SK-N-SH treated with all-trans-retinoic acid at 6 μM for 48 hours (cell line): ENCODE results near the gene PEPD.

Source experiments
- ATAC-seq: fragments of 200-7000 bp; cut with Tn5 transposase; 3 replicates; pipeline ENCODE4 v1.9.1; 2020; ENCODE audit warnings: mild to moderate bottlenecking, moderate library complexity
- ARNTL ChIP-seq: fragments of 450-650 bp; formaldehyde crosslinking; IDR thresholded peaks from 2 replicates; pipeline ENCODE4 v1.5.0; 2020; ENCODE audit warnings: low read depth, mild to moderate bottlenecking, moderate library complexity, borderline replicate concordance
- BACH2 ChIP-seq: fragments of 250-450 bp; sonication (Bioruptor Pico); IDR thresholded peaks from 2 replicates; pipeline ENCODE4 v1.9.0; 2021; ENCODE audit warnings: mild to moderate bottlenecking, borderline replicate concordance
- CSDC2 ChIP-seq: fragments of 250-450 bp; sonication (Bioruptor Pico); IDR thresholded peaks from 2 replicates; pipeline ENCODE4 v1.5.0; 2020; ENCODE audit warnings: mild to moderate bottlenecking, moderate library complexity
- ESRRG ChIP-seq: fragments of 250-450 bp; sonication (Bioruptor Pico); IDR thresholded peaks from 2 replicates; pipeline ENCODE4 v1.6.1; 2021; ENCODE audit warnings: mild to moderate bottlenecking
- GLIS3 ChIP-seq: fragments of 250-450 bp; sonication (Bioruptor Pico); IDR thresholded peaks from 2 replicates; pipeline ENCODE4 v1.5.0; 2020; ENCODE audit warnings: mild to moderate bottlenecking, moderate library complexity
- ISL1 ChIP-seq: fragments of 250-450 bp; sonication (Bioruptor Pico); IDR thresholded peaks from 2 replicates; pipeline ENCODE4 v2.1.2; 2022; ENCODE audit warnings: mild to moderate bottlenecking, moderate library complexity
- OSR1 ChIP-seq: fragments of 250-450 bp; sonication (Bioruptor Pico); IDR thresholded peaks from 2 replicates; pipeline ENCODE4 v1.8.0; 2022; ENCODE audit warnings: moderate library complexity, mild to moderate bottlenecking, inconsistent platforms
- PPARA ChIP-seq: fragments of 250-450 bp; sonication (Bioruptor Pico); IDR thresholded peaks from 2 replicates; pipeline ENCODE4 v1.5.0; 2020; ENCODE audit warnings: mild to moderate bottlenecking, borderline replicate concordance
- RARB ChIP-seq: fragments of 250-450 bp; sonication (Bioruptor Pico); IDR thresholded peaks from 2 replicates; pipeline ENCODE4 v1.8.0; 2021; ENCODE audit warnings: mild to moderate bottlenecking, moderate library complexity
- SNAI2 ChIP-seq: fragments of 250-450 bp; sonication (Bioruptor Pico); IDR thresholded peaks from 2 replicates; pipeline ENCODE4 v1.5.0; 2020; ENCODE audit warnings: mild to moderate bottlenecking, moderate library complexity
- TCF4 ChIP-seq: fragments of 250-450 bp; sonication (Bioruptor Pico); IDR thresholded peaks from 2 replicates; pipeline ENCODE4 v1.8.0; 2021; ENCODE audit warnings: mild to moderate bottlenecking, moderate library complexity, borderline replicate concordance
- TOX ChIP-seq: fragments of 250-450 bp; sonication (Bioruptor Pico); IDR thresholded peaks from 2 replicates; pipeline ENCODE4 v1.8.0; 2021; ENCODE audit warnings: mild to moderate bottlenecking, moderate library complexity, borderline replicate concordance
- ZC3H10 ChIP-seq: fragments of 250-450 bp; sonication (Bioruptor Pico); IDR thresholded peaks from 2 replicates; pipeline ENCODE4 v1.5.1; 2021; ENCODE audit warnings: mild to moderate bottlenecking, moderate library complexity
- ZFP3 ChIP-seq: fragments of 250-450 bp; sonication (Bioruptor Pico); IDR thresholded peaks from 2 replicates; pipeline ENCODE4 v1.5.0; 2020; ENCODE audit warnings: mild to moderate bottlenecking, moderate library complexity
- ZFP30 ChIP-seq: fragments of 450-650 bp; formaldehyde crosslinking; IDR thresholded peaks from 2 replicates; pipeline ENCODE4 v1.5.0; 2022; ENCODE audit warnings: mild to moderate bottlenecking, moderate library complexity
- ZNF565 ChIP-seq: fragments of 450-650 bp; formaldehyde crosslinking; conservative IDR thresholded peaks from 2 replicates; pipeline ENCODE4 v1.5.0; 2020; ENCODE audit warnings: low read depth, mild to moderate bottlenecking, moderate library complexity
- ZNF70 ChIP-seq: fragments of 450-650 bp; formaldehyde crosslinking; IDR thresholded peaks from 2 replicates; pipeline ENCODE4 v1.5.0; 2020; ENCODE audit warnings: mild to moderate bottlenecking, moderate library complexity
- ZNF8 ChIP-seq: fragments of 450-650 bp; formaldehyde crosslinking; IDR thresholded peaks from 2 replicates; pipeline ENCODE4 v1.5.0; 2020; ENCODE audit warnings: mild to moderate bottlenecking, moderate library complexity
- TF ChIP-seq, protein P1 (sequence below): fragments of 250-450 bp; sonication (Bioruptor Pico); IDR thresholded peaks from 2 replicates; pipeline ENCODE4 v1.5.1; 2021; ENCODE audit warnings: mild to moderate bottlenecking, moderate library complexity
- TF ChIP-seq, protein P2 (sequence below): fragments of 250-450 bp; sonication (Bioruptor Pico); IDR thresholded peaks from 2 replicates; pipeline ENCODE4 v1.5.0; 2020; ENCODE audit warnings: mild to moderate bottlenecking, moderate library complexity
- TF ChIP-seq, protein P3 (sequence below): fragments of 250-450 bp; sonication (Bioruptor Pico); IDR thresholded peaks from 2 replicates; pipeline ENCODE4 v1.5.1; 2020; ENCODE audit warnings: low read depth, mild to moderate bottlenecking, moderate library complexity
- TF ChIP-seq, protein P4 (sequence below): fragments of 250-450 bp; sonication (Bioruptor Pico); IDR thresholded peaks from 2 replicates; pipeline ENCODE4 v1.8.0; 2021; ENCODE audit warnings: low read depth, mild to moderate bottlenecking, moderate library complexity, borderline replicate concordance

PEPD gene

DNA sequence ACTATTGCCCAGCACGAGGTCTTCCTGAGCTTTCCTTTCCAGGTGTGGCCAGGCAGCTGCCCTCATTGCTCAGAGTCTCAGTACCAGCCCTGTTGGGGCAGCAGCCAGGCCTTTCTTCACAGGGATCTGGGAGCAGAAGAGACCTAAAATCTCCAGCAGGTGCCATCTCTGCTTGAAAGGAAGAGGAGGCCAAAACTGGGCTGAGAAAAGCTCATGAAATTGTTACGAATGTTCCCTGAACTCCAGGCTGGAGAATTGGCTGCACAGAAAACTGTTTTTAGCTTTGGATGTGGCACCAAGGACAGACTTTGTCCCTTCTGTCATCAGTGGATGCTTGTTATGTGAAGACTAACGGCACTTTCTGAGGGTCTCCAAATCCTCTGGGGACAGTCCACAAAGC is 8.7 kb upstream of the PEPD start:
- ATAC-seq, result no peak
- TF ChIP-seq RARB (no peak), SNAI2 (CRISPR knock-in tag) (no peak), ZFP30 (CRISPR knock-in tag) (no peak), ARNTL (CRISPR knock-in tag) (no peak), ZC3H10 (CRISPR knock-in tag) (no peak), OSR1 (CRISPR knock-in tag) (no peak), ZNF70 (no peak), ZFP3 (CRISPR knock-in tag) (no peak), PPARA (CRISPR knock-in tag) (no peak), ZNF565 (CRISPR knock-in tag) (no peak), TCF4 (CRISPR knock-in tag) (no peak), ISL1 (CRISPR knock-in tag) (no peak)
- TF ChIP-seq, protein P1, sequence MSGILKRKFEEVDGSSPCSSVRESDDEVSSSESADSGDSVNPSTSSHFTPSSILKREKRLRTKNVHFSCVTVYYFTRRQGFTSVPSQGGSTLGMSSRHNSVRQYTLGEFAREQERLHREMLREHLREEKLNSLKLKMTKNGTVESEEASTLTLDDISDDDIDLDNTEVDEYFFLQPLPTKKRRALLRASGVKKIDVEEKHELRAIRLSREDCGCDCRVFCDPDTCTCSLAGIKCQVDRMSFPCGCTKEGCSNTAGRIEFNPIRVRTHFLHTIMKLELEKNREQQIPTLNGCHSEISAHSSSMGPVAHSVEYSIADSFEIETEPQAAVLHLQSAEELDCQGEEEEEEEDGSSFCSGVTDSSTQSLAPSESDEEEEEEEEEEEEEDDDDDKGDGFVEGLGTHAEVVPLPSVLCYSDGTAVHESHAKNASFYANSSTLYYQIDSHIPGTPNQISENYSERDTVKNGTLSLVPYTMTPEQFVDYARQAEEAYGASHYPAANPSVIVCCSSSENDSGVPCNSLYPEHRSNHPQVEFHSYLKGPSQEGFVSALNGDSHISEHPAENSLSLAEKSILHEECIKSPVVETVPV (CRISPR knock-in tag), result no peak
- TF ChIP-seq, protein P2, sequence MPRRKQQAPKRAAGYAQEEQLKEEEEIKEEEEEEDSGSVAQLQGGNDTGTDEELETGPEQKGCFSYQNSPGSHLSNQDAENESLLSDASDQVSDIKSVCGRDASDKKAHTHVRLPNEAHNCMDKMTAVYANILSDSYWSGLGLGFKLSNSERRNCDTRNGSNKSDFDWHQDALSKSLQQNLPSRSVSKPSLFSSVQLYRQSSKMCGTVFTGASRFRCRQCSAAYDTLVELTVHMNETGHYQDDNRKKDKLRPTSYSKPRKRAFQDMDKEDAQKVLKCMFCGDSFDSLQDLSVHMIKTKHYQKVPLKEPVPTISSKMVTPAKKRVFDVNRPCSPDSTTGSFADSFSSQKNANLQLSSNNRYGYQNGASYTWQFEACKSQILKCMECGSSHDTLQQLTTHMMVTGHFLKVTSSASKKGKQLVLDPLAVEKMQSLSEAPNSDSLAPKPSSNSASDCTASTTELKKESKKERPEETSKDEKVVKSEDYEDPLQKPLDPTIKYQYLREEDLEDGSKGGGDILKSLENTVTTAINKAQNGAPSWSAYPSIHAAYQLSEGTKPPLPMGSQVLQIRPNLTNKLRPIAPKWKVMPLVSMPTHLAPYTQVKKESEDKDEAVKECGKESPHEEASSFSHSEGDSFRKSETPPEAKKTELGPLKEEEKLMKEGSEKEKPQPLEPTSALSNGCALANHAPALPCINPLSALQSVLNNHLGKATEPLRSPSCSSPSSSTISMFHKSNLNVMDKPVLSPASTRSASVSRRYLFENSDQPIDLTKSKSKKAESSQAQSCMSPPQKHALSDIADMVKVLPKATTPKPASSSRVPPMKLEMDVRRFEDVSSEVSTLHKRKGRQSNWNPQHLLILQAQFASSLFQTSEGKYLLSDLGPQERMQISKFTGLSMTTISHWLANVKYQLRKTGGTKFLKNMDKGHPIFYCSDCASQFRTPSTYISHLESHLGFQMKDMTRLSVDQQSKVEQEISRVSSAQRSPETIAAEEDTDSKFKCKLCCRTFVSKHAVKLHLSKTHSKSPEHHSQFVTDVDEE (CRISPR knock-in tag), result no peak
- TF ChIP-seq, protein P3, sequence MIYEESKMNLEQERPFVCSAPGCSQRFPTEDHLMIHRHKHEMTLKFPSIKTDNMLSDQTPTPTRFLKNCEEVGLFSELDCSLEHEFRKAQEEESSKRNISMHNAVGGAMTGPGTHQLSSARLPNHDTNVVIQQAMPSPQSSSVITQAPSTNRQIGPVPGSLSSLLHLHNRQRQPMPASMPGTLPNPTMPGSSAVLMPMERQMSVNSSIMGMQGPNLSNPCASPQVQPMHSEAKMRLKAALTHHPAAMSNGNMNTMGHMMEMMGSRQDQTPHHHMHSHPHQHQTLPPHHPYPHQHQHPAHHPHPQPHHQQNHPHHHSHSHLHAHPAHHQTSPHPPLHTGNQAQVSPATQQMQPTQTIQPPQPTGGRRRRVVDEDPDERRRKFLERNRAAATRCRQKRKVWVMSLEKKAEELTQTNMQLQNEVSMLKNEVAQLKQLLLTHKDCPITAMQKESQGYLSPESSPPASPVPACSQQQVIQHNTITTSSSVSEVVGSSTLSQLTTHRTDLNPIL (CRISPR knock-in tag), result no peak
- TF ChIP-seq, protein P4, sequence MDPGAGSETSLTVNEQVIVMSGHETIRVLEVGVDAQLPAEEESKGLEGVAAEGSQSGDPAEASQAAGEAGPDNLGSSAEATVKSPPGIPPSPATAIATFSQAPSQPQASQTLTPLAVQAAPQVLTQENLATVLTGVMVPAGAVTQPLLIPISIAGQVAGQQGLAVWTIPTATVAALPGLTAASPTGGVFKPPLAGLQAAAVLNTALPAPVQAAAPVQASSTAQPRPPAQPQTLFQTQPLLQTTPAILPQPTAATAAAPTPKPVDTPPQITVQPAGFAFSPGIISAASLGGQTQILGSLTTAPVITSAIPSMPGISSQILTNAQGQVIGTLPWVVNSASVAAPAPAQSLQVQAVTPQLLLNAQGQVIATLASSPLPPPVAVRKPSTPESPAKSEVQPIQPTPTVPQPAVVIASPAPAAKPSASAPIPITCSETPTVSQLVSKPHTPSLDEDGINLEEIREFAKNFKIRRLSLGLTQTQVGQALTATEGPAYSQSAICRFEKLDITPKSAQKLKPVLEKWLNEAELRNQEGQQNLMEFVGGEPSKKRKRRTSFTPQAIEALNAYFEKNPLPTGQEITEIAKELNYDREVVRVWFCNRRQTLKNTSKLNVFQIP (CRISPR knock-in tag), result no peak

DNA sequence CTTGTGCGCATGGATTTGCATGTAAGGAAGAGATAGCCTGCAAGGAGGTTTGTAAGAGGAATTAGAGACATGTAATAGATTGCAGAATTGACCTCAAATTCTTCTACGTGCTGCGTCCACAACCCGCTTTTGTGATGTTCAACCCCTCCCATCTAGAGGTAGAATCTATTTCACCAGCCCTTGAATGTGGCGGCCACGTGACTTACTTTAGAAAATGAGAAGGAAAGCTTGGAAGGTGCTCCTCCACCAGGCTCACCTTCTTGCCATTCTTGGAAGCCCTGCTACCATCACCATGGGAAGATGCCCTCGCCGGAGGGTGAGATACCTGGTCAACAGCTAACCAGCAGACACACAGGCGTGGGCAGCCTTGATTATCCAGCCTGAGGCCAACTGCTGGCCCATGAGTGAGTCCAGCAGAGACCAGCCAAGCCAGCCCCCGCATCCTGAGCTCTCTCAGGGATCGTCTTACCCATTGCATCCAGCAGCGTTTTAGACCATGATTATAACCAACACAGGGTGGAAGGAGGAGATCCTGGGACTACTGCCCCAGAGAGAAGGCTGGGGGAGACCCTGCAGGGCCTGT is 7.6 kb upstream of the PEPD start:
- no peak for ATAC-seq
- TF ChIP-seq ZC3H10 (CRISPR knock-in tag), result no peak
- no peak for TF ChIP-seq ESRRG (CRISPR knock-in tag)
- TF ChIP-seq ZFP3 (CRISPR knock-in tag), result no peak
- no peak for TF ChIP-seq PPARA (CRISPR knock-in tag)
- no peak for TF ChIP-seq ZNF8 (CRISPR knock-in tag)
- no peak for TF ChIP-seq TOX (CRISPR knock-in tag)
- TF ChIP-seq, protein P4 (CRISPR knock-in tag), result no peak
- no peak for TF ChIP-seq TCF4 (CRISPR knock-in tag)
- TF ChIP-seq ZFP30 (CRISPR knock-in tag), result no peak
- TF ChIP-seq, all 23 proteins: peak for 0

DNA sequence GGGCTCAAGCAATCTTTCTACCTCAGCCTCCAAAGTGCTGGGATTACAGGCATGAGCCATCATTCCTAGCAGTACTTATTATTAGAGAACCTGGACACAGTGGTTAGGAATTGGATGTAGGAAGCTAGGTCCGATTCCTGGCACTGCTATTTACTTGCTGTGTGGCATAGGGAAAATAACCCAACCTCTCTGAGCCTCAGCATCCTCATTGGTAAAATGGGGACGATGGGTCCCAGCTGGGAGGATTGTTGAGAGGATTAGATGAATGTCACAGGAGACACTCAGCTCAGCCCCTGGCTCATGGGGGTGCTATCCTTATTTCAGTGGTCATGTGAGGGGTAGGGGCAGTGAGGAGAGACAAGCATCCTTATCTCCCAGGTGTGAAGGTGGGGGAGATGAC is 6.8 kb upstream of the PEPD start:
- TF ChIP-seq SNAI2 (CRISPR knock-in tag), result no peak
- TF ChIP-seq OSR1 (CRISPR knock-in tag), result no peak
- TF ChIP-seq ARNTL (CRISPR knock-in tag), result no peak
- TF ChIP-seq ISL1 (CRISPR knock-in tag), result no peak
- TF ChIP-seq CSDC2 (CRISPR knock-in tag), result no peak
- TF ChIP-seq PPARA (CRISPR knock-in tag), result no peak
- TF ChIP-seq, protein P1 (CRISPR knock-in tag), result no peak
- TF ChIP-seq, protein P3 (CRISPR knock-in tag), result no peak
- TF ChIP-seq ZFP30 (CRISPR knock-in tag), result no peak
- no peak for TF ChIP-seq TOX (CRISPR knock-in tag)
- TF ChIP-seq GLIS3, result no peak
- TF ChIP-seq BACH2 (CRISPR knock-in tag), result no peak
- no peak for TF ChIP-seq ESRRG (CRISPR knock-in tag)
- TF ChIP-seq ZNF70, result no peak
- TF ChIP-seq ZC3H10 (CRISPR knock-in tag), result no peak
- TF ChIP-seq RARB, result no peak
- TF ChIP-seq ZNF565 (CRISPR knock-in tag), result no peak
- no peak for TF ChIP-seq TCF4 (CRISPR knock-in tag)
- ATAC-seq, result no peak
